Thoracic aorta (tissue), 2 donors: Measurements from ENCODE around the gene ZNF574. TPM values are rescaled to one million over a fixed set of nuclear protein-coding genes. Genes with fewer than 3 reads are reported as not detected.

Experiments
- ATAC-seq: fragments of 150-250 bp; one replicate; pipeline ENCODE4 v1.8.0; 2017; ENCODE audit warnings: low read depth; ENCODE audit not compliant: insufficient number of reproducible peaks, low FRiP score
- DNase-seq: peaks from one replicate; pipeline ENCODE4 v3.0.0-alpha.2; 2020; ENCODE audit warnings: low spot score
- H3K27ac ChIP-seq, 2 donors: fragments of 200-600 bp; sonication (generic); 1 replicate in 1 of 2; 2 replicates in 1 of 2; pipeline ENCODE4 v1.5.1; 2016; ENCODE audit warnings: mild to moderate bottlenecking in 2 of 2, moderate library complexity in 2 of 2
- H3K27me3 ChIP-seq: fragments of 200-600 bp; sonication (generic); replicated peaks from 2 replicates; pipeline ENCODE4 v1.6.0; 2016; ENCODE audit warnings: mild to moderate bottlenecking; ENCODE audit not compliant: insufficient read depth
- H3K36me3 ChIP-seq: fragments of 200-600 bp; sonication (generic); one replicate; pipeline ENCODE4 v1.5.1; 2016
- H3K4me1 ChIP-seq, 2 donors: fragments of 200-600 bp; sonication (generic); 1 replicate in 1 of 2; 2 replicates in 1 of 2; pipeline versions ENCODE4 v1.5.1 to v1.6.0; 2016; ENCODE audit warnings: low read depth in 2 of 2, mild to moderate bottlenecking in 1 of 2; ENCODE audit not compliant: control insufficient read depth in 1 of 2
- H3K4me3 ChIP-seq: fragments of 200-600 bp; sonication (generic); 2 replicates; pipeline ENCODE4 v1.5.1; 2016; ENCODE audit warnings: mild to moderate bottlenecking
- H3K9me3 ChIP-seq: fragments of 200-600 bp; sonication (generic); 2 replicates; pipeline ENCODE4 v1.5.1; 2016
- total RNA-seq, 2 donors: library from RNA; depleted of rRNA; stranded (reverse); fragments of >200 nt; gene quantifications; one replicate each; pipeline versions ENCODE4 v1.1.0 to v1.2.3, GENCODE V29; 2016
- TF ChIP-seq, protein P1 (sequence below): fragments of 200-600 bp; sonication (generic); IDR thresholded peaks from one replicate; pipeline ENCODE4 v1.5.1; 2019; ENCODE audit warnings: antibody characterized with exemption

The ZNF574 gene
- total RNA-seq, 2 donors from 2014 or later, result 20.4 to 24.2 TPM

DNA sequence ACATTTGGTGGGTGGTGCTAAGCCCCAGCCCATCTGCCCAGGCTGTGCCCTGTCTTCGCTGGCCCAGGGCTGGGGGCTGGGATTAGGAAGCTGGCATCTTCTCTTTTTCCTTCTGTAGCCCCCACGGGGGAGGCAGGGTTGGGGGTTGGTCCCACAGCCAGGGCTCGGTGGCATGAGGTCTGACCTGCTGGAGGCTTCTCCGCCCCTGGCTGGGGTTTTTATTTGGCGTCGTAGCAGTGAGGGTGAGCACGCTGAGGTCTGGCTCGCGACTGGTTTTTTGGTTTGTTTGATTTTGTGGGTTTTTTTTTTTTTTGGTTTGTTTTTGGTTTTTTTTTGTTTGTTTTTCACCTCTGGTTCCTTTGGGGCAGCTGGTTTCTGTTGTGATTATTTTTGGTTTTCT lies 14.7 kb downstream of the ZNF574 start:
- no peak overlapping the region for H3K4me3 ChIP-seq
- peaks cover 5 to 17% of the 10 kb centered on the region in 2 donors for H3K4me1 ChIP-seq
- H3K27ac ChIP-seq, result no peak overlapping the region
- no peak for DNase-seq
- H3K27me3 ChIP-seq, result no peaks in the 10 kb centered on the region
- TF ChIP-seq, protein P1, sequence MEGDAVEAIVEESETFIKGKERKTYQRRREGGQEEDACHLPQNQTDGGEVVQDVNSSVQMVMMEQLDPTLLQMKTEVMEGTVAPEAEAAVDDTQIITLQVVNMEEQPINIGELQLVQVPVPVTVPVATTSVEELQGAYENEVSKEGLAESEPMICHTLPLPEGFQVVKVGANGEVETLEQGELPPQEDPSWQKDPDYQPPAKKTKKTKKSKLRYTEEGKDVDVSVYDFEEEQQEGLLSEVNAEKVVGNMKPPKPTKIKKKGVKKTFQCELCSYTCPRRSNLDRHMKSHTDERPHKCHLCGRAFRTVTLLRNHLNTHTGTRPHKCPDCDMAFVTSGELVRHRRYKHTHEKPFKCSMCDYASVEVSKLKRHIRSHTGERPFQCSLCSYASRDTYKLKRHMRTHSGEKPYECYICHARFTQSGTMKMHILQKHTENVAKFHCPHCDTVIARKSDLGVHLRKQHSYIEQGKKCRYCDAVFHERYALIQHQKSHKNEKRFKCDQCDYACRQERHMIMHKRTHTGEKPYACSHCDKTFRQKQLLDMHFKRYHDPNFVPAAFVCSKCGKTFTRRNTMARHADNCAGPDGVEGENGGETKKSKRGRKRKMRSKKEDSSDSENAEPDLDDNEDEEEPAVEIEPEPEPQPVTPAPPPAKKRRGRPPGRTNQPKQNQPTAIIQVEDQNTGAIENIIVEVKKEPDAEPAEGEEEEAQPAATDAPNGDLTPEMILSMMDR, result no peak
- H3K9me3 ChIP-seq, result no peaks in the 10 kb centered on the region
- no peak for ATAC-seq
- no peaks in the 10 kb centered on the region for H3K36me3 ChIP-seq

DNA sequence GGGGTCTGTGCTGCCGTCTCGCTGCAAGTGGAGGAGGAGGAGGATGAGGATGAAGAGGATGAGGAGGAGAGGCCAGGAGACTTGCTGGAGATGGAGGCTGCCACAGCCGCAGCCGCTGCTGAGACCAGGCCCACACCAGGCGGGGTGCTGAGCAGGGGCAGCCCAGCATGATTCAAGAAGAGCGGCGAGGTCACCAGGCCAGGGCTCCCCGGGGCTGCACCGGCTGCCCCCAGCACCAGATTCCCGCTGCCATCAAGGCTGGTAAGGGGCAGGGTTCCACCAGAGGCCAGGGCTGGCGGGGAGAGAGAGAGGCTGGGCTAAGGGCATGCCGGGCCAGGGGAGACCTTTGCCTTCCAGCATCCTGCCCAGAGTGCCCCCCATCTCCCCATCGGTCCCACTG lies 15.3 kb downstream of the ZNF574 start:
- H3K27me3 ChIP-seq, result no peaks in the 10 kb centered on the region
- no peaks in the 10 kb centered on the region for H3K36me3 ChIP-seq
- H3K9me3 ChIP-seq, result no peaks in the 10 kb centered on the region
- no peak overlapping the region for H3K4me3 ChIP-seq
- ATAC-seq (no peak), DNase-seq (no peak)
- TF ChIP-seq, protein P1, result no peak
- peaks cover 5 to 17% of the 10 kb centered on the region in 2 donors for H3K4me1 ChIP-seq
- no peak overlapping the region for H3K27ac ChIP-seq

DNA sequence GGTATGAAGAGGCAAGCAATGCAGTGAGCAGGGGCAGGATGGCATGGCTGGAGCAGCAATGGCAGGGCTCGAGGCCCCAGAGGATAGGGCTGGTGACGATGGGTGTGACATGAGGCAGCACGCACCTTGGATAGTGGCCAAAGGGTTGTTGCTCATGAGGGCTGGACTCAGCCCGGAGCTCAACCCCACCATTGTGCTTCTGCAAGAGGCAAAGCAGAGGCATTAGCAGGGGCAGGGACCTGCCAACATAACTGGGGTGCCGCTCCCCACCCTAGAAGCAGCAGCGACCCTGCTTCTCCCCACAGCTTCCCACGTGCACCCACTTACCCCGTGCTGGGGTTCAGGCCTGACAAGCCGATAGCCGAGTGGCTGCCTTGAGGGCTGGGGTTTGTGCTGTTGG lies 15.8 kb downstream of the ZNF574 start:
- no peak for ATAC-seq
- no peaks in the 10 kb centered on the region for H3K36me3 ChIP-seq
- TF ChIP-seq, protein P1, result no peak
- H3K27me3 ChIP-seq, result no peaks in the 10 kb centered on the region
- no peaks in the 10 kb centered on the region for H3K9me3 ChIP-seq
- H3K4me3 ChIP-seq, result no peak overlapping the region
- no peak overlapping the region for H3K27ac ChIP-seq
- H3K4me1 ChIP-seq, result peaks cover 5 to 17% of the 10 kb centered on the region in 2 donors
- no peak for DNase-seq

DNA sequence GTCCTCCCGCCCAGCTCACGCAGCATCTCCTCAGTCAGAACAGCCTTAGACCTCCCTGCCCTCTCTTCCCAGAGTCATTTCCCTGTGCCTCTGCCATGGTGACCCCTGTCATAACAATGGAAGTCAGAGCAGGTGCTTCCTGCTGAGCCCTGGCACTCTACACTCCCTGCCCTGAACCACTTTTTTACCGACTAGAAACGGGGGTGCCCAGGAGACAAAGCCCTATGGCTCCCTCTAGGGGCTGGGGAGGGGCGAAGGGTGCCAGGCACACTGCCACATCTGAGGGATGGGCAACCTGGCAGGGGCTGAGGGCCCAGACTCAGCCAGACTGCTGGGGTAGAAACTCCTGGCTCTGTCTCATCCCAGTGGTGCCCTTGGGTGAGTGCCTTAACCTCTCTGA lies 16.4 kb downstream of the ZNF574 start:
- H3K9me3 ChIP-seq, result no peaks in the 10 kb centered on the region
- H3K27ac ChIP-seq, result no peak overlapping the region
- DNase-seq (no peak), ATAC-seq (no peak)
- no peaks in the 10 kb centered on the region for H3K27me3 ChIP-seq
- H3K4me3 ChIP-seq, result no peak overlapping the region
- TF ChIP-seq, protein P1, result no peak
- H3K36me3 ChIP-seq, result no peaks in the 10 kb centered on the region
- peaks cover 5 to 17% of the 10 kb centered on the region in 2 donors for H3K4me1 ChIP-seq

DNA sequence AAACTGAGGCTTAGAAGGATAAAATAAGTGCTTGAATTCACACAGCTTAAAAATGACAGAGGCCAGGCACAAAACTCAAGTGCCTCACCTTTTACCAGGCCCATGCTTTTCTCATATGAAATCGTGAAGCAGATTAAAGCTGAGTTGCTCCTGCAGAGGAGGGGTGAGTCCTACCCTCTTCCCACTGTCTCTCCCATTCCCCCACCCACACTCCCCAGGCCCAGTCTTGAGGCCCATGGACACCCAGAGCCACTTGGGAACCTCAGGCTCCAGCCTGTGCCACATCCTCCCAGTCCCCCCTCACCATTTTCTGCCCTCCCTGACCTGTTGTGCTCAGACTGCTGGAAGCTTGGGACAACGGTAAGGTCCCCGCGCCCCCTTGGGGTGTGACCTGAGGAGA lies 17.5 kb downstream of the ZNF574 start:
- Histone ChIP-seq H3K27me3 (no peaks in the 10 kb centered on the region), H3K4me1 (peaks cover 0 to 9% of the 10 kb centered on the region in 2 donors), H3K9me3 (no peaks in the 10 kb centered on the region), H3K36me3 (no peaks in the 10 kb centered on the region), H3K27ac (no peak overlapping the region), H3K4me3 (no peak overlapping the region)
- DNase-seq (no peak), ATAC-seq (no peak)
- TF ChIP-seq, protein P1, result no peak
